Liver (tissue), 3 donors: ENCODE measurements around the gene ROR1.

Experiments
- CTCF ChIP-seq: fragments of 150-350 bp; IDR thresholded peaks from 2 replicates; pipeline ENCODE4 v1.5.1; 2017; ENCODE audit warnings: improper control_type of control experiment, low read depth, low read length; ENCODE audit not compliant: missing input control
- GABPA ChIP-seq, 2 donors: IDR thresholded peaks in 1 of 2; conservative IDR thresholded peaks in 1 of 2; 2 replicates each; pipeline ENCODE4 v1.6.1; 2016; ENCODE audit warnings: antibody characterized with exemption in 2 of 2, mild to moderate bottlenecking in 1 of 2, moderate library complexity in 1 of 2
- JUND ChIP-seq, 2 donors: IDR thresholded peaks; 2 replicates each; pipeline ENCODE4 v1.6.1; 2016; ENCODE audit warnings: antibody characterized with exemption in 2 of 2
- MAX ChIP-seq: IDR thresholded peaks from 2 replicates; pipeline ENCODE4 v1.6.1; 2016; ENCODE audit warnings: antibody characterized with exemption
- RAD21 ChIP-seq, 2 donors: IDR thresholded peaks; 2 replicates each; pipeline ENCODE4 v1.6.1; 2016; ENCODE audit warnings: antibody characterized with exemption in 2 of 2, mild to moderate bottlenecking in 2 of 2
- SP1 ChIP-seq: IDR thresholded peaks from 2 replicates; pipeline ENCODE4 v1.6.1; 2018; ENCODE audit warnings: antibody characterized with exemption, mild to moderate bottlenecking
- donor health status: healthy.
- donor health status: healthy.

GRCh38 chr1:63921802-63922201 is 148.0 kb downstream of the ROR1 start:
- TF ChIP-seq CTCF = no peak
- TF ChIP-seq RAD21 (IDR thresholded peaks at IDR 0.05) = no peak
- TF ChIP-seq GABPA (IDR thresholded peaks at IDR 0.05 in 1 of 2, conservative IDR thresholded peaks at IDR 0.05 in 1 of 2) = no peak
- no peak for TF ChIP-seq SP1
- TF ChIP-seq MAX = no peak
- no peak for TF ChIP-seq JUND (IDR thresholded peaks at IDR 0.05)
